ENCODE data around the gene LRP2. TPM values are rescaled to one million over a fixed set of nuclear protein-coding genes. Genes with fewer than 3 reads are reported as not detected.

The LRP2 gene
- total RNA-seq, 4 donors from 2014 or later = 0.65 TPM; not detected in 3

- TF ChIP-seq CTCF (IDR thresholded peaks at IDR 0.05; ENCODE audit: low read depth) = no peak
Observed at GRCh38 chr2:169345486-169346437, 16.6 kb downstream of the LRP2 start.

GRCh38 chr2:169344736-169345485 is 17.4 kb downstream of the LRP2 start:
- no peak for TF ChIP-seq CTCF (IDR thresholded peaks at IDR 0.05; ENCODE audit: low read depth)

- TF ChIP-seq CTCF (IDR thresholded peaks at IDR 0.05; ENCODE audit: low read depth) = no peak
Observed at GRCh38 chr2:169343202-169343601, 19.1 kb downstream of the LRP2 start.

GRCh38 chr2:169339657-169340056 is 22.7 kb downstream of the LRP2 start:
- TF ChIP-seq CTCF (IDR thresholded peaks at IDR 0.05; ENCODE audit: low read depth) = no peak

GRCh38 chr2:169336695-169337094 is 25.6 kb downstream of the LRP2 start:
- TF ChIP-seq CTCF (IDR thresholded peaks at IDR 0.05; ENCODE audit: low read depth) = no peak

GRCh38 chr2:169330555-169331198 is 31.7 kb downstream of the LRP2 start:
- no peak for TF ChIP-seq CTCF (IDR thresholded peaks at IDR 0.05; ENCODE audit: low read depth)
